ENCODE results near the gene GALNT6. TPM values are rescaled to one million over a fixed set of nuclear protein-coding genes. Genes with fewer than 3 reads are reported as not detected.

Gene GALNT6
- total RNA-seq, 1 experiment from 2014 or later = 9.8 TPM

DNA sequence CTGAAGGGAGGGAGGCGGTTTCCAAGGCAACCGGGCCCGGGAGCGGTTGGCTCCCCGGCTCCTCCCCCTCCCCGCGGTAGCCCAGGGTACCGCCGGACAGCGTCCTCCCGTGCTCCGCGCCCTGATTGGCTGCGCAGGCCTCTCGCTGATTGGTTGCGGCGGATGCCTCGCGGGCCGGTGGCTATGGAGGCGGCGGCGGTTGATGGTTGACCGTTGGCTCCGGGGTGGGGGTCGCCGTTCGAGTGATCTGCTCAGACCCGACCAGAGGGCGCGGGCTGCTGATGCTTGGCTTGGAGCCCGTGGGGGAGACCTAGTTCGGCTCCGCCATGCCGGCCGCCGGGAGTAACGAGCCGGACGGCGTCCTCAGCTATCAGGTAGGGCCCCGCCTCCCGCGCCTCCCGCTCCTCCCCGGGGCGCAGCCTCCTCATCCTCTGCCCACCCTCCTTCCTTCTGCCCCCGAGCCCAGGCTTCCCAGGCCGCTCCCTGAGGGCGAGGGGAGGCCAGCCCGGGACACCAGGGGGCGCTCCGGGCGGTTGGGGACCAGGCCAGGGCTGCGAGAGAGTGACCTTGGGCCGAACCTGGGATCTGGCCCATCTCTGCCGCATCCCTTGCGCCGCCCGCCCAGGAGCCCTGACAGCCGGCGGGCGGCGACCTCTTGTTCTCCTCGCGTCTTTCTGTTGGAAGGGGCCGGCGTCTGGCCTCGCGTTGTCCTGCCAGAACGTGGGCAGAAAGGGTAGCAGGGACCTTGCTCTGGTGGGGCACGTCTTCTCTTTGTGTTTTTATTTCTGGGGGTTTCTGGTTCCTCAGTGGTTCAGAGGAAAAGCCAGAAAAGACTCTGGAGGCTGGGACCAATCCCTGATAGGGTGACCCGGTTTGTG lies 33.7 kb upstream of the GALNT6 start, which contains the start of gene SLC4A8:
SLC4A8 (plus strand) TSS at position 170 of the 878 bp plus-strand sequence; CDS start at position 327, 157 bp downstream.
- H3K4me1 Mint-ChIP-seq = peaks cover 41 to 46% of the 10 kb centered on the region in 2 experiments
- Histone ChIP-seq H3K27me3 (ENCODE audit: insufficient read depth, low read length) (no peaks in the 10 kb centered on the region), H3K9ac (ENCODE audit: extremely low read depth, insufficient read length, low read length) (no peak within 1 kb of the TSS), H2BK15ac (ENCODE audit: low read depth, low read length) (no peak within 1 kb of the TSS), H2BK20ac (ENCODE audit: low read depth, low read length, poor library complexity, severe bottlenecking) (no peak within 1 kb of the TSS), H3T11ph (ENCODE audit: low read length) (no peak within 1 kb of the TSS), H3K18ac (ENCODE audit: insufficient read length, low read depth, low read length) (no peak within 1 kb of the TSS), H3K14ac (ENCODE audit: insufficient read depth, low read length) (peak within 1 kb of the TSS; percentile 29; the same call in 1 of the 2 replicates), H3K4me1 (ENCODE audit: insufficient read depth, low read length) (no peaks in the 10 kb centered on the region), H4K91ac (ENCODE audit: insufficient read length, low read depth, low read length) (no peak within 1 kb of the TSS), H4K5ac (ENCODE audit: insufficient read length, low read depth, low read length) (no peak within 1 kb of the TSS), H3K9me3 (ENCODE audit: control insufficient read depth, low read depth, low read length) (no peaks in the 10 kb centered on the region), H4K8ac (replicated peaks; ENCODE audit: insufficient read length, low read depth, low read length) (no peak within 1 kb of the TSS), H2BK5ac (ENCODE audit: insufficient read length, low read length) (no peak within 1 kb of the TSS), H2BK12ac (ENCODE audit: insufficient read length, low read depth, low read length) (no peak within 1 kb of the TSS), H3K23ac (ENCODE audit: insufficient read length, low read depth, low read length) (no peak within 1 kb of the TSS), H3K4me2 (ENCODE audit: insufficient read depth, insufficient read length, low read length) (peak within 1 kb of the TSS; percentile 65), H2AFZ (ENCODE audit: low read length) (no peak within 1 kb of the TSS), H3K23me2 (ENCODE audit: insufficient read length, low read depth, low read length, poor library complexity, severe bottlenecking) (peaks cover 7% of the 10 kb centered on the region), H3K4ac (ENCODE audit: low read depth, low read length) (no peak within 1 kb of the TSS), H3K27ac (ENCODE audit: insufficient read length, low read depth, low read length) (no peak within 1 kb of the TSS), H3K79me1 (ENCODE audit: insufficient read depth, low read depth, low read length, poor library complexity, severe bottlenecking) (no peaks in the 10 kb centered on the region), H3K79me2 (ENCODE audit: insufficient read depth, low read length) (no peaks in the 10 kb centered on the region), H4K20me1 (ENCODE audit: control insufficient read depth, insufficient read depth, insufficient read length) (no peaks in the 10 kb centered on the region), H2BK120ac (ENCODE audit: low read depth, low read length, poor library complexity, severe bottlenecking) (no peak within 1 kb of the TSS), H2AK5ac (ENCODE audit: insufficient read length, low read length) (no peak within 1 kb of the TSS), H3K56ac (ENCODE audit: insufficient read length, low read depth, low read length) (no peak within 1 kb of the TSS)
- TF ChIP-seq, protein P1, sequence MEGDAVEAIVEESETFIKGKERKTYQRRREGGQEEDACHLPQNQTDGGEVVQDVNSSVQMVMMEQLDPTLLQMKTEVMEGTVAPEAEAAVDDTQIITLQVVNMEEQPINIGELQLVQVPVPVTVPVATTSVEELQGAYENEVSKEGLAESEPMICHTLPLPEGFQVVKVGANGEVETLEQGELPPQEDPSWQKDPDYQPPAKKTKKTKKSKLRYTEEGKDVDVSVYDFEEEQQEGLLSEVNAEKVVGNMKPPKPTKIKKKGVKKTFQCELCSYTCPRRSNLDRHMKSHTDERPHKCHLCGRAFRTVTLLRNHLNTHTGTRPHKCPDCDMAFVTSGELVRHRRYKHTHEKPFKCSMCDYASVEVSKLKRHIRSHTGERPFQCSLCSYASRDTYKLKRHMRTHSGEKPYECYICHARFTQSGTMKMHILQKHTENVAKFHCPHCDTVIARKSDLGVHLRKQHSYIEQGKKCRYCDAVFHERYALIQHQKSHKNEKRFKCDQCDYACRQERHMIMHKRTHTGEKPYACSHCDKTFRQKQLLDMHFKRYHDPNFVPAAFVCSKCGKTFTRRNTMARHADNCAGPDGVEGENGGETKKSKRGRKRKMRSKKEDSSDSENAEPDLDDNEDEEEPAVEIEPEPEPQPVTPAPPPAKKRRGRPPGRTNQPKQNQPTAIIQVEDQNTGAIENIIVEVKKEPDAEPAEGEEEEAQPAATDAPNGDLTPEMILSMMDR (conservative IDR thresholded peaks at IDR 0.05) = peak; percentile 97
- peak within 1 kb of the TSS; percentile 80 to 85 for H3K4me3 Mint-ChIP-seq
- H3K9me3 Mint-ChIP-seq = no peaks in the 10 kb centered on the region
- no CpG with 5 or more reads among the region's 73 CpGs for WGBS (ENCODE audit: extremely low coverage, insufficient read length, low lambda C conversion rate)
- peak; percentile 99 for DNase-seq
- H3K27ac Mint-ChIP-seq = peak within 1 kb of the TSS in 2 of 3 experiments; percentile 74 to 85; a peak in 4 of 7 replicates
- H3K27me3 Mint-ChIP-seq (ENCODE audit: low read depth) = peaks cover 3% of the 10 kb centered on the region; the same call in 1 of the 2 replicates
- peaks cover 0 to 2% (median 0%) of the 10 kb centered on the region in 3 experiments; a peak in 3 of 7 replicates for H3K36me3 Mint-ChIP-seq (ENCODE audit: insufficient read depth in 1 of 3, low read depth in 3 of 3)

Measured in H9 (cell line).